GM23248 (cell line): ENCODE measurements around the gene HOXA3. TPM values are rescaled to one million over a fixed set of nuclear protein-coding genes. Genes with fewer than 3 reads are reported as not detected.

ENCODE experiments used
- DNase-seq: peaks from one replicate; pipeline ENCODE4 v3.0.0-alpha.2; 2015
- H2AFZ ChIP-seq: fragments of 200-600 bp; sonication (generic); 2 replicates; pipeline ENCODE4 v1.6.1; 2016; ENCODE audit warnings: antibody characterized with exemption
- H3F3A ChIP-seq: fragments of 200-600 bp; sonication (generic); 2 replicates; pipeline ENCODE4 v1.6.1; 2016; ENCODE audit warnings: mild to moderate bottlenecking, antibody characterized with exemption, mixed run types; ENCODE audit not compliant: insufficient read depth
- H3K27ac ChIP-seq: fragments of 200-600 bp; sonication (generic); 2 replicates; pipeline ENCODE4 v1.5.1; 2016; ENCODE audit warnings: mild to moderate bottlenecking
- H3K27me3 ChIP-seq: fragments of 200-600 bp; sonication (generic); replicated peaks from 2 replicates; pipeline ENCODE4 v1.6.1; 2016; ENCODE audit warnings: mild to moderate bottlenecking; ENCODE audit not compliant: insufficient read depth
- H3K36me3 ChIP-seq: fragments of 200-600 bp; sonication (generic); 2 replicates; pipeline ENCODE4 v1.6.1; 2016; ENCODE audit warnings: low read depth, mild to moderate bottlenecking
- H3K4me1 ChIP-seq: fragments of 200-600 bp; sonication (generic); 2 replicates; pipeline ENCODE4 v1.6.1; 2016; ENCODE audit warnings: mild to moderate bottlenecking; ENCODE audit not compliant: insufficient read depth
- H3K4me2 ChIP-seq: fragments of 200-600 bp; sonication (generic); one replicate; pipeline ENCODE4 v1.6.1; 2016; ENCODE audit warnings: mild to moderate bottlenecking; ENCODE audit not compliant: unreplicated experiment
- H3K4me3 ChIP-seq: fragments of 200-600 bp; sonication (generic); 2 replicates; pipeline ENCODE4 v1.5.1; 2016; ENCODE audit warnings: mild to moderate bottlenecking
- H3K79me2 ChIP-seq: fragments of 200-600 bp; sonication (generic); 2 replicates; pipeline ENCODE4 v1.6.1; 2016; ENCODE audit warnings: mild to moderate bottlenecking; ENCODE audit not compliant: insufficient read depth
- H3K9ac ChIP-seq: fragments of 200-600 bp; sonication (generic); 2 replicates; pipeline ENCODE4 v1.6.1; 2016; ENCODE audit warnings: mild to moderate bottlenecking
- H3K9me2 ChIP-seq: fragments of 200-600 bp; sonication (generic); 2 replicates; pipeline ENCODE4 v1.6.1; 2016; ENCODE audit warnings: mixed run types, mild to moderate bottlenecking, moderate library complexity; ENCODE audit not compliant: insufficient read depth
- H3K9me3 ChIP-seq: fragments of 200-600 bp; sonication (generic); one replicate; pipeline ENCODE4 v1.6.1; 2017; ENCODE audit warnings: low read depth
- H4K20me1 ChIP-seq: fragments of 200-600 bp; sonication (generic); 2 replicates; pipeline ENCODE4 v1.6.0; 2016; ENCODE audit not compliant: insufficient read depth
- EZH2 ChIP-seq: fragments of 200-600 bp; sonication (generic); IDR thresholded peaks from 2 replicates; pipeline ENCODE4 v1.6.1; 2018; ENCODE audit warnings: antibody characterized with exemption, mild to moderate bottlenecking; ENCODE audit not compliant: insufficient read depth, poor library complexity, severe bottlenecking
- EZH2phosphoT487 ChIP-seq: fragments of 200-600 bp; sonication (generic); IDR thresholded peaks from 2 replicates; pipeline ENCODE4 v1.6.1; 2018; ENCODE audit warnings: antibody characterized with exemption, moderate library complexity, mild to moderate bottlenecking, low read depth; ENCODE audit not compliant: insufficient read depth
- WGBS, 2 experiments: methylation state at CpG; one replicate each; pipeline ENCODE4 v1.1.6; 2015 to 2017; ENCODE audit warnings: low lambda C conversion rate in 2 of 2, low coverage in 1 of 2; ENCODE audit errors: missing lambda C conversion rate in 2 of 2; 5-methylcytosine and 5-hydroxymethylcytosine counted together
- in situ Hi-C: fragments of 300-500 bp; cut with MboI; formaldehyde crosslinking; loops from 2 replicates; pipeline ENCODE4 v1.15.0; 2020
- polyA plus RNA-seq: library from polyadenylated mRNA; unstranded; fragments of >200 nt; fragmentation: Nextera tagmentation; extraction: Ambion mirVana; gene quantifications from 2 replicates; pipeline ENCODE4 v1.2.1, GENCODE V29; 2016
- total RNA-seq: library from RNA; depleted of rRNA; stranded (reverse); fragments of >200 nt; shearing (Covaris generic); gene quantifications from 2 replicates; pipeline ENCODE4 v1.2.3, GENCODE V29; 2014

HOXA3 gene
- total and polyA plus RNA-seq, 2 experiments from 2014 or later = 1.2 to 2.1 TPM

GRCh38 chr7:27182861-27183681 lies 30.7 kb upstream of the HOXA3 start:
- H2AFZ ChIP-seq = peak overlapping the region; percentile 84
- no peaks in the 10 kb centered on the region for H3K9me3 ChIP-seq
- H3K4me1 ChIP-seq = peaks cover 32% of the 10 kb centered on the region
- H3K4me2 ChIP-seq = peak overlapping the region; percentile 100
- H4K20me1 ChIP-seq = no peaks in the 10 kb centered on the region
- 5 to 6% methylated on average over 37 to 39 of the region's 39 CpGs for WGBS, 2 experiments
- TF ChIP-seq EZH2phosphoT487 (no peak), EZH2 (no peak)
- no peaks in the 10 kb centered on the region for H3K9me2 ChIP-seq
- peak overlapping the region; percentile 69 for H3K27ac ChIP-seq
- no peaks in the 10 kb centered on the region for H3K27me3 ChIP-seq
- peak overlapping the region; percentile 87 for H3K4me3 ChIP-seq
- peaks cover 8% of the 10 kb centered on the region; the same call in 1 of the 2 replicates for H3F3A ChIP-seq
- no peaks in the 10 kb centered on the region for H3K36me3 ChIP-seq
- peak overlapping the region; percentile 82 for H3K9ac ChIP-seq
- DNase-seq = peak; percentile 66
- in situ Hi-C loops = no loop called here
- peaks cover 57% of the 10 kb centered on the region for H3K79me2 ChIP-seq

DNA sequence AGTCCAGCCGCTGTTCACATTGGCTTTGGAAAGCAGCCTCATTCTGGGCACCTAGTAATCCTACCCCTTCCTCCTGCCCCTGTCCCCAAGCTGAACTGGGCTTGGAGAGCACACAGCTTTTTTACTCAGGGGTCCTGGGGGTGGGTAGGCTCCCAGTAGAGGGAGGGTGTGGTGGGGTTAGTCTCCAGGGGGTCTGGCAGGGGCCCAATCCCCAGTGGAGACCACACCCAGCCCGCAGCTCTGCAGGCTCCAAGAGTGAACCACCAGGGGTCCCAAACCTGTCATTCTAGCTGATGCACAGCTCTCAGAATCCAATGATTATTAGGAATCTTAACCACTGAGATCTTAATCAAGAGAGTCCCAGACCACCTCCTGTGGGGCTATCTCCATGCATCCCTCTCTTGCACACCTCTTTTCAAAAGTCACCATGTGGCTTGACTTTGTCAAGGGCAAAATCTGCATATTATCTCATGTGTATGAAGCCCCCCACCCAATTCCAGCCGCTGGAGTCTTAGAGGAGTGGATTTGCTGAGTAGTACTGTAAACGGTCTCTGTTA lies 30.0 kb upstream of the HOXA3 start:
- no peaks in the 10 kb centered on the region for H3K9me2 ChIP-seq
- H3K9me3 ChIP-seq = no peaks in the 10 kb centered on the region
- peaks cover 36% of the 10 kb centered on the region for H3K4me1 ChIP-seq
- WGBS, 2 experiments = 31 to 35% methylated on average over 4 of the region's 4 CpGs
- H3K4me3 ChIP-seq = peak overlapping the region; percentile 87
- H3K27me3 ChIP-seq = no peaks in the 10 kb centered on the region
- no peaks in the 10 kb centered on the region for H4K20me1 ChIP-seq
- no peaks in the 10 kb centered on the region for H3K36me3 ChIP-seq
- peak overlapping the region; percentile 82 for H3K9ac ChIP-seq
- peak overlapping the region; percentile 30; the same call in 1 of the 2 replicates for H3K27ac ChIP-seq
- peaks cover 8% of the 10 kb centered on the region; the same call in 1 of the 2 replicates for H3F3A ChIP-seq
- no peak for DNase-seq
- H3K79me2 ChIP-seq = peaks cover 64% of the 10 kb centered on the region
- H2AFZ ChIP-seq = peak overlapping the region; percentile 84; the same call in 1 of the 2 replicates
- in situ Hi-C loops = no loop called here
- H3K4me2 ChIP-seq = peak overlapping the region; percentile 100
- TF ChIP-seq EZH2phosphoT487 (no peak), EZH2 (no peak)

- Histone ChIP-seq H3K4me3 (no peak overlapping the region), H3K9me2 (no peaks in the 10 kb centered on the region), H3K27ac (peak overlapping the region; percentile 30), H3K79me2 (peaks cover 69% of the 10 kb centered on the region), H2AFZ (no peak overlapping the region), H3K9ac (no peak overlapping the region), H3K4me1 (peaks cover 39% of the 10 kb centered on the region), H3K36me3 (no peaks in the 10 kb centered on the region), H3K9me3 (no peaks in the 10 kb centered on the region), H3K27me3 (no peaks in the 10 kb centered on the region), H3F3A (peaks cover 7% of the 10 kb centered on the region; the same call in 1 of the 2 replicates), H4K20me1 (no peaks in the 10 kb centered on the region), H3K4me2 (peak overlapping the region; percentile 100)
- 41 to 48% methylated on average over 4 of the region's 4 CpGs for WGBS, 2 experiments
- in situ Hi-C loops = no loop called here
- peak; percentile 53 for DNase-seq
- TF ChIP-seq EZH2 (no peak), EZH2phosphoT487 (no peak)
Observed at GRCh38 chr7:27181795-27182275, 29.5 kb upstream of the HOXA3 start.
